AG04450 (cell line): Measurements from ENCODE around the gene SREK1IP1. TPM values are rescaled to one million over a fixed set of nuclear protein-coding genes. Genes with fewer than 3 reads are reported as not detected.

Experiments used
- CTCF ChIA-PET: fragments of 300-600, 350-600 bp; formaldehyde crosslinking; extraction: SDS; loops from one replicate; lab custom pipeline; 2022; ENCODE audit warnings: antibody characterized with exemption, inconsistent platforms; lab: Charles Lee
- POLR2A ChIA-PET: fragments of 350-600 bp; formaldehyde crosslinking; extraction: SDS; loops from one replicate; lab custom pipeline; 2021; ENCODE audit warnings: antibody characterized with exemption, inconsistent platforms; lab: Yijun Ruan, JAX
- DNase-seq: peaks from one replicate; pipeline ENCODE4 v3.0.0-alpha.2; 2011; ENCODE audit warnings: low read depth, low spot score
- H3K27ac ChIP-seq: one replicate; pipeline ENCODE4 v1.5.1; 2012; ENCODE audit warnings: low read depth, low read length, control low read depth
- H3K27me3 ChIP-seq: one replicate; pipeline ENCODE4 v1.6.0; 2012; ENCODE audit warnings: low read length; ENCODE audit not compliant: control insufficient read depth, insufficient read depth
- H3K4me3 ChIP-seq: 2 replicates; pipeline ENCODE4 v1.5.1; 2011; ENCODE audit warnings: mild to moderate bottlenecking, low read depth, low read length, control low read depth
- H3K9me3 ChIP-seq: 2 replicates; pipeline ENCODE4 v1.5.1; 2012; ENCODE audit warnings: low read length; ENCODE audit not compliant: control insufficient read depth, insufficient read depth
- CTCF ChIP-seq: IDR thresholded peaks from 2 replicates; pipeline ENCODE4 v1.5.1; 2011; ENCODE audit warnings: low read depth, low read length, control low read depth, inconsistent platforms
- polyA minus RNA-seq: library from RNA; depleted of rRNA, polyadenylated mRNA; stranded (reverse); fragments of >200 nt; gene quantifications from 2 replicates; pipeline ENCODE4 v1.2.3, GENCODE V29; 2011; rRNA and poly(A)+ RNA removed
- polyA plus RNA-seq: library from polyadenylated mRNA; depleted of rRNA; stranded (reverse); fragments of >200 nt; gene quantifications from 2 replicates; pipeline ENCODE4 v1.2.3, GENCODE V29; 2011; rRNA removed

The SREK1IP1 gene
- 3.7 and 3.8 TPM in 2 replicates for polyA plus RNA-seq
- 2.8 and 5.3 TPM in 2 replicates for polyA minus RNA-seq

- POLR2A ChIA-PET = no interaction called here
- peak; percentile 77 for DNase-seq
- peak; percentile 41 for TF ChIP-seq CTCF
- peak within 1 kb of the TSS; percentile 96 for H3K4me3 ChIP-seq
- H3K27ac ChIP-seq = peak within 1 kb of the TSS; percentile 89
- no peaks in the 10 kb centered on the region for H3K27me3 ChIP-seq
- CTCF ChIA-PET = interaction anchor here (0.8 to 9.0 kb wide), 4 partner anchors 9 to 158 kb away, joined by 3 to 84 read pairs (median 4); no protein-coding TSS in a partner anchor
- no peaks in the 10 kb centered on the region for H3K9me3 ChIP-seq
Measured at GRCh38 chr5:64768358-64769312, at the start of gene SREK1IP1, which contains the start of gene CWC27. Gene SREK1IP1 (minus strand): TSS chr5:64768691. CDS start chr5:64768517, 174 bp downstream. Gene CWC27 (plus strand): TSS chr5:64768930. CDS start chr5:64769147, 217 bp downstream.

DNA sequence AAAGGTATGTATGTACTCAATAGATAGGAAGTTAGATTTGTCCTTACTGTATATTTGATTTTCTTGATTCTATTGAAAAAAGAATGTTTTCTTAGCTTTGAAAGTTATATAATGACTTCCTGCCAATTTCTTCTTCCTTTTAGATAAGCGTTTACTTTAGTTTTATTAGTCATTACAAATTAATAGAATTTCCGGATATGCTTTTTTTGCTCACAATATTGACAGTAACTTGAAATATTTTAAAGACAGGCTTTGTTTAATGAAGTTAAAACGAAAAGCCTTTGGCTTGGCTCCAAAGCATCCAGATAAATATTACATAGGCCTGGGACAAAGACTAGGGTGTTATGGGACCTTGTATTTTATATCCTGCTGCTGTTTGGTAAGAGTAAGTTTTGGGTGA, 49.8 kb upstream of the SREK1IP1 start:
- ChIA-PET CTCF (interaction anchor here (0.9 kb wide), 1 partner anchor 34 kb away, joined by 4 read pairs; no protein-coding TSS in a partner anchor), POLR2A (no interaction called here)
- Histone ChIP-seq H3K27me3 (no peaks in the 10 kb centered on the region), H3K27ac (no peak overlapping the region), H3K9me3 (no peaks in the 10 kb centered on the region), H3K4me3 (no peak overlapping the region)
- DNase-seq = no peak
- no peak for TF ChIP-seq CTCF

GRCh38 chr5:64814073-64814472, 45.6 kb upstream of the SREK1IP1 start:
- Histone ChIP-seq H3K9me3 (no peaks in the 10 kb centered on the region), H3K4me3 (no peak overlapping the region), H3K27ac (no peak overlapping the region), H3K27me3 (no peaks in the 10 kb centered on the region)
- DNase-seq = no peak
- POLR2A ChIA-PET = no interaction called here
- no peak for TF ChIP-seq CTCF
- CTCF ChIA-PET = interaction anchor here (0.6 to 6.1 kb wide), 2 partner anchors 245 to 669 kb away, joined by 3 to 123 read pairs; partner anchors contain the start of gene ADAMTS6

- DNase-seq = peak; percentile 27
- POLR2A ChIA-PET = interaction anchor here (0.5 kb wide), 1 partner anchor 667 kb away, joined by 3 read pairs; no protein-coding TSS in a partner anchor
- CTCF ChIA-PET = interaction anchor here (0.5 to 6.1 kb wide), 54 partner anchors 8 to 777 kb away, joined by 3 to 123 read pairs (median 4); partner anchors contain the start of gene ADAMTS6
- Histone ChIP-seq H3K9me3 (no peaks in the 10 kb centered on the region), H3K4me3 (no peak overlapping the region), H3K27ac (no peak overlapping the region), H3K27me3 (no peaks in the 10 kb centered on the region)
- peak; percentile 75 for TF ChIP-seq CTCF
Measured at GRCh38 chr5:64811050-64811640, 42.7 kb upstream of the SREK1IP1 start.
